Mononuclear cell (primary cell): ENCODE results near the gene STXBP5. TPM values are rescaled to one million over a fixed set of nuclear protein-coding genes. Genes with fewer than 3 reads are reported as not detected.

Source experiments
- H3K27me3 ChIP-seq: 2 replicates; pipeline ENCODE4 v1.6.0; 2011; ENCODE audit warnings: low read length, control low read depth; ENCODE audit not compliant: insufficient read depth
- H3K4me1 ChIP-seq: 2 replicates; pipeline ENCODE4 v1.5.1; 2011; ENCODE audit warnings: mild to moderate bottlenecking, low read length, control low read depth; ENCODE audit not compliant: insufficient read depth
- H3K4me3 ChIP-seq: 2 replicates; pipeline ENCODE4 v1.5.1; 2011; ENCODE audit warnings: mild to moderate bottlenecking, low read length, moderate library complexity
- H3K9me3 ChIP-seq: 2 replicates; pipeline ENCODE4 v1.5.1; 2011; ENCODE audit warnings: low read depth, mild to moderate bottlenecking, control low read depth, low read length
- total RNA-seq: library from RNA; depleted of rRNA; stranded (reverse); fragments of >200 nt; gene quantifications from one replicate; pipeline ENCODE4 v1.2.3, GENCODE V29; 2012

STXBP5 gene
- total RNA-seq, 1 donor, result 29.3 TPM

GRCh38 chr6:147212622-147213021 is 8.4 kb downstream of the STXBP5 start:
- Histone ChIP-seq H3K27me3 (no peaks in the 10 kb centered on the region), H3K4me1 (no peaks in the 10 kb centered on the region), H3K9me3 (no peaks in the 10 kb centered on the region), H3K4me3 (no peak overlapping the region)

GRCh38 chr6:147213772-147214171 is 9.6 kb downstream of the STXBP5 start:
- Histone ChIP-seq H3K9me3 (no peaks in the 10 kb centered on the region), H3K27me3 (no peaks in the 10 kb centered on the region), H3K4me3 (no peak overlapping the region), H3K4me1 (no peaks in the 10 kb centered on the region)

GRCh38 chr6:147214248-147215227 is 10.3 kb downstream of the STXBP5 start:
- H3K4me3 ChIP-seq, result no peak overlapping the region
- no peaks in the 10 kb centered on the region for H3K9me3 ChIP-seq
- H3K4me1 ChIP-seq, result no peaks in the 10 kb centered on the region
- no peaks in the 10 kb centered on the region for H3K27me3 ChIP-seq

DNA sequence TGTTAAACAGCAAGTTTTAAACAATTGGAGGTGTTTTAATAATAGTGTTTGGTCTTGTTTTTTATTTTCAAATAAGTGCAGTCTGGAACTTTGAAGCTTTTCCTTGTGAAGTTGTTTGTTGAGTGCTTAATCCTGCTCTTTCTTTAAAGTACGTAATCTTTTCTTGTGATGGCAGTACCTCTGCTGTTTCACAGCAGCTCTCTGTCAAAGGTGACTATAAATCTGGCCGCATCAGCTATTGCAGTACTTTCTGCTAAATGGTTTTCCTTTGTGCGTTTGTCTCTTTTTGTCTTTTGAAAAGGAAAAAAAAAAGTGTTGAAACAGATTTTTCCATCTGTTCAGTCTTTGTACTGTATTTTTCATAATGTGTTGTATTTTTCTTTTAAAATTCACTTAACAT is 12.7 kb downstream of the STXBP5 start:
- Histone ChIP-seq H3K4me3 (no peak overlapping the region), H3K27me3 (no peaks in the 10 kb centered on the region), H3K9me3 (no peaks in the 10 kb centered on the region), H3K4me1 (peaks cover 6% of the 10 kb centered on the region)

GRCh38 chr6:147217840-147218404 is 13.7 kb downstream of the STXBP5 start:
- Histone ChIP-seq H3K9me3 (no peaks in the 10 kb centered on the region), H3K27me3 (no peaks in the 10 kb centered on the region), H3K4me3 (no peak overlapping the region), H3K4me1 (peaks cover 15% of the 10 kb centered on the region)

DNA sequence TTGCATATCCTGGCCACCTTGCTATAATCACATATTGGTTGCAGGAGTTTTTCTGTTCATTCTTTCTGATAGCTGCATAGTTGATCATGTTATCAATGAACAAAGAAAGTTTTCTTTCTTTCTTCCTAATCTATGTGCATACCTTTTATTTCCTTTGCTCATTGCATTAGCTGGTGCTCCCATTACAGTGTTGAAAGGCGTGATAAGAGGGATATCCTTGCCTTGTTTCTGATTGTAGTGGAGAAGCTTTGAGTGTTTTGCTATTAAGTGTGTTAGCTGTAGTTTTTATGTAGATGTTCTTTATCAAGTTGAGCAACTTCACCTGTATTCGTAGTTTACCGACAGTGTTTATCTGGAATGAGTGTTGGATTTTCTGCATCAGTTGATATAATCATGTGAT is 14.6 kb downstream of the STXBP5 start:
- H3K9me3 ChIP-seq, result no peaks in the 10 kb centered on the region
- H3K27me3 ChIP-seq, result no peaks in the 10 kb centered on the region
- peaks cover 15% of the 10 kb centered on the region for H3K4me1 ChIP-seq
- H3K4me3 ChIP-seq, result no peak overlapping the region

GRCh38 chr6:147219463-147219862 is 15.2 kb downstream of the STXBP5 start:
- Histone ChIP-seq H3K4me1 (peaks cover 15% of the 10 kb centered on the region), H3K9me3 (no peaks in the 10 kb centered on the region), H3K4me3 (no peak overlapping the region), H3K27me3 (no peaks in the 10 kb centered on the region)

DNA sequence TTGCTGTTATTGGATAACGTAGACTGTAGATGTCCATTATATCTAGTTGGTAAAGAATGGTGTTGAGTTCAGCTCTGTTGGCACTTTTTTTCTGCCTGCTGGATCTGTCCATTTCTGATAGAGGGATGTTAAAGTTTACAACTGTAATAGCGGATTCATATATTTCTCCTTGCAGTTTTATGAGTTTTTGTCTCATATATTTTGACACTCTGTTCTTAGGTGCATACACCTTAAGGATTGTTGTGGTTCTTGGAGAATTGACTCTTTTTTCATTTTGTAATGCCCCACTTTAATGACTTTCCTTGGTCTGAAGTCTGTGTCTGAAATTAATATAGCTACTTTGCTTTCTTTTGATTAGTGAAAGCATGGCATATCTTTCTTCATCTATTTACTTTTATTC is 16.1 kb downstream of the STXBP5 start:
- no peaks in the 10 kb centered on the region for H3K27me3 ChIP-seq
- peaks cover 15% of the 10 kb centered on the region for H3K4me1 ChIP-seq
- H3K9me3 ChIP-seq, result no peaks in the 10 kb centered on the region
- no peak overlapping the region for H3K4me3 ChIP-seq

DNA sequence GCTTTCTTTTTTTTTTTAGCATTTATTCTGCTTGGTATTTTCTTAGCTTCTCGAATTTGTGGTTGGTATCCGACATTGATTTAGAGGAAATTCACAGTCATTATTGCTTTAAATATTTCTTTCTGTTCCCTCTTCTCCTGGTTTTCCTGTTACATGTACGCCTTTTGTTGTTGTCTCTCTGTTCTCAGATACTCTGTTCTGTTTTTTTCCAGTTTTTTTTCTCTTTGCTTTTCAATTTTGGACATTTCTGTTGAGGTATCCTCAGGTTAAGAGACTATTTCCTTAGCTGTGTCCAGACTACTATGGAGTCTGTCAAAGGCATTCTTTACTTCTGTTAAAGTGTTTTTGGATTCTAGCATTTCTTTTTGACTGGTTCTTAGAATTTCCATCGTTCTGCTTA is 17.5 kb downstream of the STXBP5 start:
- H3K4me1 ChIP-seq, result peaks cover 15% of the 10 kb centered on the region
- H3K4me3 ChIP-seq, result no peak overlapping the region
- H3K9me3 ChIP-seq, result no peaks in the 10 kb centered on the region
- no peaks in the 10 kb centered on the region for H3K27me3 ChIP-seq

DNA sequence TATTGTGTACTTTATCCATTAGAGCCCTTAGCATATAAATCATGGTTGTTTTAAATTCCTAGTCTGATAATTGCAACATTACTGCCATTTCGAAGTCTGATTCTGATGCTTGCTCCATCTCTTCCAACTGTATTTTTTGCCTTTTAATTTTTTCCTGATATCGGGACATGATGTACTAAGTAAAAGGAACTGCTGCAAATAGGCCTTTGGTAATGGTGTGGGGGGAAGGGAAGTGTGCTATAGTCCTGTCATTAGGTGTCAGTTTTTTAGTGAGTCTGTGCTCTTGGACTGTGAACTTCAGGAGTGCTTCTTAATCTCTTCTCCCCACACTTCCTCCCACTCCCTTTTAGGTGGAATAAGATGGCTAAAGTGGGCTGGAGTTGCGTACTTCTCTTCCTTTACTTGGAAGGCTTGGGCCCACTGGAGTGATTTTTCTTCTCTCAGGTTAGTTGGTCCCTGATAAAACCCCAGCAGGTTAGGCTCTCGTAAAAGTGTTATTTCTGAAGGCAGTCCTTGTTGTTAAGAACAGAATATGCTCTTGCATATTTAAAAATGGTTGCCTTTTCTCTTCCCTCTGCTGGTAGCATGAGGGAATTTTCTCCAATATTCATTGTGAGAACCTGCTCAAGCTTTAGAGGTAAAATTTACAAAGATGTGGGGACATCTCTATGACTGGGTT is 18.1 kb downstream of the STXBP5 start:
- Histone ChIP-seq H3K4me3 (no peak overlapping the region), H3K4me1 (peaks cover 15% of the 10 kb centered on the region), H3K27me3 (no peaks in the 10 kb centered on the region), H3K9me3 (no peaks in the 10 kb centered on the region)

- Histone ChIP-seq H3K9me3 (no peaks in the 10 kb centered on the region), H3K27me3 (no peaks in the 10 kb centered on the region), H3K4me1 (peaks cover 15% of the 10 kb centered on the region)
These were observed 19.5 kb downstream of the STXBP5 start for GRCh38 chr6:147223736-147224135.

GRCh38 chr6:147226163-147226724 is 22.0 kb downstream of the STXBP5 start:
- Histone ChIP-seq H3K9me3 (no peaks in the 10 kb centered on the region), H3K4me1 (peaks cover 15% of the 10 kb centered on the region), H3K27me3 (no peaks in the 10 kb centered on the region), H3K4me3 (no peak overlapping the region)

More at GRCh38 chr6:147223736-147224135, 19.5 kb downstream of the STXBP5 start:
- H3K4me3 ChIP-seq, result no peak overlapping the region

DNA sequence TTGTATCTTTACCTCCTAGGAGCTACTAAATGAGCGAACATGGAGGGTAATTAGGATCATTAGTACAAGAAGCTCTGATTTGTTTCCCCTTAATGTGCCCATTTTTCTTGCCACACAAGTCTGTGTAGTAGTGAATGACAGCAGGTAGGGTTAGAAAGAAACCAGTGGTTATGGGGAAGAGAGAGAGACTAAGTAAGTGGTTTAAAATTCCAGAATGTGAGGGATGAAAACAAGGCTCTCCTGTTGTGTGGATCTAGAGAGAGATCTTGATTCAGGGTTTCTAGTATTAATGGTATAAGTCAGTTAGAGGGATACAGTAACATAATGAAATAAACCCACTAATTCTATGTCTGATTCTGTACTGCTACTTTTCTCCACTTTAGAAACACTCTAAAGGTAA is 22.7 kb downstream of the STXBP5 start:
- Histone ChIP-seq H3K27me3 (no peaks in the 10 kb centered on the region), H3K9me3 (no peaks in the 10 kb centered on the region), H3K4me1 (peaks cover 10% of the 10 kb centered on the region), H3K4me3 (no peak overlapping the region)

- Histone ChIP-seq H3K4me3 (no peak overlapping the region), H3K4me1 (no peaks in the 10 kb centered on the region), H3K9me3 (no peaks in the 10 kb centered on the region), H3K27me3 (no peaks in the 10 kb centered on the region)
These were observed 23.6 kb downstream of the STXBP5 start for GRCh38 chr6:147227770-147228320.

GRCh38 chr6:147231589-147231988 is 27.4 kb downstream of the STXBP5 start:
- H3K4me1 ChIP-seq, result no peaks in the 10 kb centered on the region
- H3K4me3 ChIP-seq, result no peak overlapping the region
- no peaks in the 10 kb centered on the region for H3K27me3 ChIP-seq
- no peaks in the 10 kb centered on the region for H3K9me3 ChIP-seq
